Parathyroid adenoma (tissue), 2 donors: Measurements from ENCODE around the gene FNDC7.

ENCODE experiments used
- H2AFZ ChIP-seq: fragments of 300-600 bp; sonication (generic); one replicate; pipeline ENCODE4 v1.7.0; 2017; ENCODE audit warnings: antibody characterized with exemption, mild to moderate bottlenecking
- H3K27ac ChIP-seq: fragments of 300-600 bp; sonication (generic); one replicate; pipeline ENCODE4 v1.7.0; 2017
- H3K27me3 ChIP-seq: fragments of 300-600 bp; sonication (generic); one replicate; pipeline ENCODE4 v1.7.0; 2017; ENCODE audit warnings: low read length; ENCODE audit not compliant: control insufficient read depth, insufficient read depth
- H3K36me3 ChIP-seq: fragments of 300-600 bp; sonication (generic); one replicate; pipeline ENCODE4 v1.7.0; 2017; ENCODE audit warnings: low read length; ENCODE audit not compliant: control insufficient read depth, insufficient read depth
- H3K4me1 ChIP-seq: fragments of 300-600 bp; sonication (generic); one replicate; pipeline ENCODE4 v1.7.0; 2017; ENCODE audit warnings: control low read depth
- H3K4me2 ChIP-seq: fragments of 300-600 bp; sonication (generic); one replicate; pipeline ENCODE4 v1.7.0; 2017; ENCODE audit warnings: low read length
- H3K4me3 ChIP-seq: fragments of 300-600 bp; sonication (generic); one replicate; pipeline ENCODE4 v1.7.0; 2017; ENCODE audit warnings: low read depth, low read length
- H3K79me2 ChIP-seq: fragments of 300-600 bp; sonication (generic); one replicate; pipeline ENCODE4 v1.7.0; 2017; ENCODE audit warnings: control low read depth
- H3K9ac ChIP-seq: fragments of 300-600 bp; sonication (generic); one replicate; pipeline ENCODE4 v1.7.0; 2017; ENCODE audit warnings: mild to moderate bottlenecking
- H3K9me3 ChIP-seq: fragments of 300-600 bp; sonication (generic); one replicate; pipeline ENCODE4 v1.7.0; 2017; ENCODE audit warnings: low read length; ENCODE audit not compliant: control insufficient read depth
- CTCF ChIP-seq: fragments of 300-600 bp; sonication (generic); IDR thresholded peaks from one replicate; pipeline ENCODE4 v1.7.0; 2017; ENCODE audit warnings: antibody characterized with exemption, mild to moderate bottlenecking
- donor health status: primary hyperparathyroidism.

FNDC7 gene

GRCh38 chr1:108747171-108747850, 34.6 kb downstream of the FNDC7 start:
- no peaks in the 10 kb centered on the region for H3K27me3 ChIP-seq
- H3K9ac ChIP-seq = no peak overlapping the region
- no peaks in the 10 kb centered on the region for H3K9me3 ChIP-seq
- H3K4me1 ChIP-seq = no peaks in the 10 kb centered on the region
- H3K36me3 ChIP-seq = no peaks in the 10 kb centered on the region
- TF ChIP-seq CTCF = no peak
- H3K79me2 ChIP-seq = no peaks in the 10 kb centered on the region
- peak overlapping the region; percentile 82 for H3K4me2 ChIP-seq
- peak overlapping the region; percentile 84 for H3K27ac ChIP-seq
- peak overlapping the region; percentile 88 for H2AFZ ChIP-seq
- peak overlapping the region; percentile 97 for H3K4me3 ChIP-seq

GRCh38 chr1:108747898-108748297, 35.2 kb downstream of the FNDC7 start:
- H3K36me3 ChIP-seq = no peaks in the 10 kb centered on the region
- H3K27me3 ChIP-seq = no peaks in the 10 kb centered on the region
- no peak overlapping the region for H3K27ac ChIP-seq
- H3K79me2 ChIP-seq = no peaks in the 10 kb centered on the region
- no peaks in the 10 kb centered on the region for H3K4me1 ChIP-seq
- H3K4me3 ChIP-seq = peak overlapping the region; percentile 97
- TF ChIP-seq CTCF = no peak
- no peak overlapping the region for H2AFZ ChIP-seq
- no peak overlapping the region for H3K9ac ChIP-seq
- H3K4me2 ChIP-seq = peak overlapping the region; percentile 82
- H3K9me3 ChIP-seq = no peaks in the 10 kb centered on the region

GRCh38 chr1:108749081-108749480, 36.4 kb downstream of the FNDC7 start:
- no peak overlapping the region for H3K4me2 ChIP-seq
- H3K9ac ChIP-seq = no peak overlapping the region
- no peak for TF ChIP-seq CTCF
- H2AFZ ChIP-seq = no peak overlapping the region
- no peaks in the 10 kb centered on the region for H3K9me3 ChIP-seq
- H3K79me2 ChIP-seq = no peaks in the 10 kb centered on the region
- no peak overlapping the region for H3K4me3 ChIP-seq
- no peaks in the 10 kb centered on the region for H3K4me1 ChIP-seq
- no peak overlapping the region for H3K27ac ChIP-seq
- H3K36me3 ChIP-seq = no peaks in the 10 kb centered on the region
- no peaks in the 10 kb centered on the region for H3K27me3 ChIP-seq

GRCh38 chr1:108750476-108751181, 37.9 kb downstream of the FNDC7 start:
- H3K4me1 ChIP-seq = no peaks in the 10 kb centered on the region
- H3K4me2 ChIP-seq = no peak overlapping the region
- no peak overlapping the region for H3K27ac ChIP-seq
- no peaks in the 10 kb centered on the region for H3K9me3 ChIP-seq
- no peak overlapping the region for H3K9ac ChIP-seq
- H3K27me3 ChIP-seq = no peaks in the 10 kb centered on the region
- H3K36me3 ChIP-seq = no peaks in the 10 kb centered on the region
- TF ChIP-seq CTCF = no peak
- no peak overlapping the region for H3K4me3 ChIP-seq
- no peak overlapping the region for H2AFZ ChIP-seq
- no peaks in the 10 kb centered on the region for H3K79me2 ChIP-seq

GRCh38 chr1:108753363-108753762, 40.7 kb downstream of the FNDC7 start:
- Histone ChIP-seq H3K9me3 (no peaks in the 10 kb centered on the region), H2AFZ (no peak overlapping the region), H3K9ac (no peak overlapping the region), H3K4me1 (no peaks in the 10 kb centered on the region), H3K27me3 (no peaks in the 10 kb centered on the region), H3K4me2 (no peak overlapping the region), H3K27ac (no peak overlapping the region), H3K36me3 (no peaks in the 10 kb centered on the region), H3K4me3 (no peak overlapping the region), H3K79me2 (no peaks in the 10 kb centered on the region)
- TF ChIP-seq CTCF = no peak
